ENCODE results near the gene CCDC63.
A peak's percentile ranks its signal among the peaks of the same experiment; 100 is the strongest.

Gene CCDC63

DNA sequence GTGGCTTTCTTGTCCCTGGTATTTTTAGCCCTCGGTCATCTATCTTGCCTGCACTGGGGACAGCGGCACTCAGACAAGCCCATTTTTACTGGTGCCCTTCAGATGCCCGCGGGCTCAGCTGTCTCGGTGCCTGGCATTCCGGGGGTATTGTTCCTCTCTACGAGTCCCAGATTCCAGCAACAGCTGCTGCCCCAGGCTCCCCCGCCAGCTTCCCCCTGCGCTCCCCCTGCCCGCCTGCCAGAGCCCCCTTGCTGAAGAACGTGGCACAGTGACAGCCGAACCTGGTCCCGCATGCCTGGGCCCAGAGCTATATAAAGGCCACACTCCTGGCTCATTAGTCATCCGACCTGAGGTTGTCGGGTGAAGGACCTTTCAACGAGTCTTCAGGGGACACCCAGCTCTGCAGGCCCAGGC is 84.5 kb downstream of the CCDC63 start:
- Histone ChIP-seq H3K4me3 (ENCODE audit: low read depth, low read length) (no peak overlapping the region), H3K27me3 (ENCODE audit: insufficient read depth, low read depth, severe bottlenecking) (no peaks in the 10 kb centered on the region), H3K27ac (no peak overlapping the region), H3K9me3 (ENCODE audit: severe bottlenecking) (no peaks in the 10 kb centered on the region), H3K36me3 (no peaks in the 10 kb centered on the region)
- TF ChIP-seq CTCF (IDR thresholded peaks at IDR 0.05; ENCODE audit: low read depth, low read length): no peak
- no peak for DNase-seq

GRCh38 chr12:110932046-110932445 is 85.3 kb downstream of the CCDC63 start:
- no peaks in the 10 kb centered on the region for H3K27me3 ChIP-seq (ENCODE audit: insufficient read depth, low read depth, severe bottlenecking)
- H3K4me3 ChIP-seq (ENCODE audit: low read depth, low read length): no peak overlapping the region
- no peak overlapping the region for H3K27ac ChIP-seq
- no peaks in the 10 kb centered on the region for H3K36me3 ChIP-seq
- no peaks in the 10 kb centered on the region for H3K9me3 ChIP-seq (ENCODE audit: severe bottlenecking)
- peak; percentile 66 for TF ChIP-seq CTCF (IDR thresholded peaks at IDR 0.05; ENCODE audit: low read depth, low read length)
- peak; percentile 40 for DNase-seq

- TF ChIP-seq CTCF (IDR thresholded peaks at IDR 0.05; ENCODE audit: low read depth, low read length): no peak
- Histone ChIP-seq H3K27ac (no peak overlapping the region), H3K9me3 (ENCODE audit: severe bottlenecking) (no peaks in the 10 kb centered on the region), H3K36me3 (no peaks in the 10 kb centered on the region), H3K4me3 (ENCODE audit: low read depth, low read length) (no peak overlapping the region), H3K27me3 (ENCODE audit: insufficient read depth, low read depth, severe bottlenecking) (no peaks in the 10 kb centered on the region)
- no peak for DNase-seq
Observed at GRCh38 chr12:110933326-110933974, 86.7 kb downstream of the CCDC63 start.

- TF ChIP-seq CTCF (IDR thresholded peaks at IDR 0.05; ENCODE audit: low read depth, low read length): no peak
- Histone ChIP-seq H3K4me3 (ENCODE audit: low read depth, low read length) (no peak overlapping the region), H3K27me3 (ENCODE audit: insufficient read depth, low read depth, severe bottlenecking) (no peaks in the 10 kb centered on the region), H3K9me3 (ENCODE audit: severe bottlenecking) (no peaks in the 10 kb centered on the region), H3K27ac (no peak overlapping the region), H3K36me3 (no peaks in the 10 kb centered on the region)
- DNase-seq: no peak
Observed at GRCh38 chr12:110934093-110934852, 87.5 kb downstream of the CCDC63 start.

GRCh38 chr12:110935588-110935987 is 88.8 kb downstream of the CCDC63 start:
- H3K36me3 ChIP-seq: no peaks in the 10 kb centered on the region
- DNase-seq: no peak
- no peak for TF ChIP-seq CTCF (IDR thresholded peaks at IDR 0.05; ENCODE audit: low read depth, low read length)
- H3K9me3 ChIP-seq (ENCODE audit: severe bottlenecking): peaks cover 3% of the 10 kb centered on the region
- no peak overlapping the region for H3K4me3 ChIP-seq (ENCODE audit: low read depth, low read length)
- no peak overlapping the region for H3K27ac ChIP-seq
- no peaks in the 10 kb centered on the region for H3K27me3 ChIP-seq (ENCODE audit: insufficient read depth, low read depth, severe bottlenecking)
